ENCODE results near the gene ABCF2. TPM values are rescaled to one million over a fixed set of nuclear protein-coding genes. Genes with fewer than 3 reads are reported as not detected.

Gene ABCF2
- total RNA-seq, 2 donors from 2014 or later: 25.3 to 44.1 TPM

GRCh38 chr7:151188252-151188542, 38.8 kb downstream of the ABCF2 start:
- H3K27ac ChIP-seq: no peak overlapping the region
- H3K36me3 ChIP-seq: no peaks in the 10 kb centered on the region
- no peaks in the 10 kb centered on the region for H3K9me3 ChIP-seq
- no peaks in the 10 kb centered on the region for H3K4me1 ChIP-seq (ENCODE audit: control insufficient read depth in 1 of 2, low read depth in 2 of 2)
- DNase-seq (ENCODE audit: low spot score) (no peak), ATAC-seq (ENCODE audit: insufficient number of reproducible peaks, low FRiP score, low read depth) (no peak)
- H3K27me3 ChIP-seq (replicated peaks; ENCODE audit: insufficient read depth): no peaks in the 10 kb centered on the region
- H3K4me3 ChIP-seq: no peak overlapping the region
- TF ChIP-seq CTCF (IDR thresholded peaks at IDR 0.05): no peak

GRCh38 chr7:151187409-151188251, 39.4 kb downstream of the ABCF2 start:
- no peaks in the 10 kb centered on the region for H3K9me3 ChIP-seq
- no peaks in the 10 kb centered on the region for H3K36me3 ChIP-seq
- H3K4me3 ChIP-seq: no peak overlapping the region
- no peaks in the 10 kb centered on the region for H3K4me1 ChIP-seq (ENCODE audit: control insufficient read depth in 1 of 2, low read depth in 2 of 2)
- TF ChIP-seq CTCF (IDR thresholded peaks at IDR 0.05): no peak
- DNase-seq (ENCODE audit: low spot score): no peak
- no peak for ATAC-seq (ENCODE audit: insufficient number of reproducible peaks, low FRiP score, low read depth)
- no peak overlapping the region for H3K27ac ChIP-seq
- H3K27me3 ChIP-seq (replicated peaks; ENCODE audit: insufficient read depth): no peaks in the 10 kb centered on the region

- H3K4me3 ChIP-seq: no peak within 1 kb of the TSS
- no peaks in the 10 kb centered on the region for H3K36me3 ChIP-seq
- no peaks in the 10 kb centered on the region for H3K27me3 ChIP-seq (replicated peaks; ENCODE audit: insufficient read depth)
- no peak for TF ChIP-seq CTCF (IDR thresholded peaks at IDR 0.05)
- H3K27ac ChIP-seq: no peak within 1 kb of the TSS
- no peaks in the 10 kb centered on the region for H3K9me3 ChIP-seq
- ATAC-seq (ENCODE audit: insufficient number of reproducible peaks, low FRiP score, low read depth) (no peak), DNase-seq (ENCODE audit: low spot score) (no peak)
- no peaks in the 10 kb centered on the region for H3K4me1 ChIP-seq (ENCODE audit: control insufficient read depth in 1 of 2, low read depth in 2 of 2)
Measured at GRCh38 chr7:151186640-151187408, 40.2 kb downstream of the ABCF2 start, which contains the start of gene ASB10. ASB10 (minus strand) TSS chr7:151187250; CDS start chr7:151187130, 120 bp downstream.

GRCh38 chr7:151185762-151186639, 41.0 kb downstream of the ABCF2 start:
- Histone ChIP-seq H3K4me1 (ENCODE audit: control insufficient read depth in 1 of 2, low read depth in 2 of 2) (no peaks in the 10 kb centered on the region), H3K4me3 (no peak overlapping the region), H3K27me3 (replicated peaks; ENCODE audit: insufficient read depth) (no peaks in the 10 kb centered on the region), H3K27ac (no peak overlapping the region), H3K36me3 (no peaks in the 10 kb centered on the region), H3K9me3 (no peaks in the 10 kb centered on the region)
- DNase-seq (ENCODE audit: low spot score): no peak
- TF ChIP-seq CTCF (IDR thresholded peaks at IDR 0.05): no peak
- no peak for ATAC-seq (ENCODE audit: insufficient number of reproducible peaks, low FRiP score, low read depth)

Data from thoracic aorta (tissue), 2 donors.